Measurements from ENCODE around the gene INSR.

The INSR gene

DNA sequence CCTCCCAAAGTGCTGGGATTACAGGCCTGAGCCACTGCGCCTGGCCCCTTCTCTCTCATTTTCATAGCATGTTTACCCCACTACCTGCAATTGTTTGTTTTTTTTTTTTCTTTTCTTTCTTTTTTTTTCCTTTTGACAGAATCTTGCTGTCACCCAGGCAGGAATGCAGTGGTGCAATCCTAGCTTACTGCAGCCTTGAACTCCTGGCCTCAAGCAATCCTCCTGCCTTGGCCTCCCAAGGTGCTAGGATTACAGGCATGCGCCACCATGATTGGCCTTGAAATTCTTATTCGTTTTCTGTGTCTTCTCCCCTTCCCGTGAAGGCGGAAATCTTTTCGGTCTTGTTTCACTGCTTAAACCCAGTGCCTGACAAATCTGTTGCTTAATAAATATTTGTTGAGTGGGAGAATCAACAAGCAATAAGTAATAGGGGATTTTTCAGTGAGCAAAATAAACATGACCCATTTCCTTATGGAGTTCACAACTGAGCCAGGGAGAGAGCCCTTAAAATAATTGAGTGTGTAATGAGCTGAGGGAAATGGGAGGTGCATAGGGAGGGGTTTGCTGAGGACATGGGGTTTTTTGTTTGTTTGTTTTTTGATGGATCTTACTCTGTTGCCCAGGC lies 1.8 kb upstream of the INSR start:
- no peak for DNase-seq (ENCODE audit: low read depth in 2 of 2)

DNA sequence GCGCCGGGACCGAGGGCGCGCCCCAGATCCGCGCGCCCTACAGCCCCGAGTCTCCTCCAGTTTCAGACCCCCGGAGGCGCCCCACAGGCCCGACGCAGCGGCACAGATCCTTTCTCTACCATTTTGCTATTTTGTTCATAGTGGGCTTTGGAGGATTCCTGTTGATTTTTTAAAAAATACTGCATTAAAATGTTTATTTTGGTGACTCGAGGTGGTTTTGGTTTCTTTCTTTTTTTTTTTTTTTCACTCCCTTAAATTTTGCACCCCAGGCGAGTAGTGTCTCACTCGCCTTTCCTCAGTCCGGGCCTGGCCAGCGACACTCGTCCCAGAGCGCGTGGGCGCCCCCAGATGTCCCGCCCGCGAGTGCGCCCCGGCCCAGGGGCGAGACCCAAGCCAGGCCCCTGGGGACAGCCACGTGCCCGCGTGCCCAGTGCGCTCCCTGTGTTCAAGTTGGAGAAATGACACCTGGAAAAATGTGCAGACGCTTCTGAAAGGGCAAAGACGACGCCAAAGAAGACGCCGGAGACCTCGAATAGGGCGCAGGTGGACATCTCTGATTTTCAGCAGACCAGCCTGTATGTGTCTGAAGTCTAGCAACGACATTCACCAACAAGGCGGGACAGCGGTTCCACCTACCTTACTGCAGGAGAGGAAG lies 471 bp upstream of the INSR start:
- peak in 1 of 2 donors; percentile 7 for DNase-seq (ENCODE audit: low read depth in 2 of 2)

DNA sequence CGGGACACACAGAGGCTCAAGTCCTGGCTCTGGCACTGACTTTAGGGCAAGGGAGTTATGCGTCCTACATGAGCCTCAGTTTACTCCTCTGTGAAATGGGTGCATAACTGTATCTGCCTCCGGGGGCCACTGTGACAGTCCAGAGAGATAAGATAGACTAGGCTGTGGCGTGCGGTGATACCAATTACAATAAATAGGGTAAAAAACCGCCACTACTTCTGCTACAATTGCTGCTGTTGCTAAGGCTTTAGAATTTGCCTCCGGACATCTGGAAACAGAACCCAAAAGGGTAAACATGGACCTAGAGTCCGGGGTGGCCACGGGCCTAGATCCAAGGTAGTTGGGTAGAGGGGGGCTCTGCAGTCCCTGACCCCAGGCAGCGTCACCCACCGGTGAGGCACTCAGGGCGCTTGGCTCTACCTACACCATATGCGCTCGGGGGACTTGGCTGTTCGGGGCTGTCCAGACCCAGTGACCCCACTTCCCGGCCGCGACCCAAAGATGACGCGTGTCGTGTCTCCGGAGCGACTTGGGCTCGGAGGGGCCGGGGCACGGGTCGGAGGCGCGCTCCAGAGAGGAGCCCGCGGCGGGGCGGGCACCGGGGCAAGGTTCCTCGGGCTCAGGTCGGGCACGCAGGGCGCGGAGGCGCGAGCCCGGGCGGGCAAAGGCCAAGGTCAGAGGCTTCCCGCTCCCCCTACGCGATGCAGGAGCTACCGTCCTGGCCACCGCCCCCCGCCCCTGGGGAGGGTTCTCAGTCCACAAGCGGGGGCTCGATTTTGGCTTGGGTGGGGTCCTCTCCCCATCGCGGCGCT lies 1.1 kb downstream of the INSR start:
- DNase-seq (ENCODE audit: low read depth in 2 of 2) = no peak

DNA sequence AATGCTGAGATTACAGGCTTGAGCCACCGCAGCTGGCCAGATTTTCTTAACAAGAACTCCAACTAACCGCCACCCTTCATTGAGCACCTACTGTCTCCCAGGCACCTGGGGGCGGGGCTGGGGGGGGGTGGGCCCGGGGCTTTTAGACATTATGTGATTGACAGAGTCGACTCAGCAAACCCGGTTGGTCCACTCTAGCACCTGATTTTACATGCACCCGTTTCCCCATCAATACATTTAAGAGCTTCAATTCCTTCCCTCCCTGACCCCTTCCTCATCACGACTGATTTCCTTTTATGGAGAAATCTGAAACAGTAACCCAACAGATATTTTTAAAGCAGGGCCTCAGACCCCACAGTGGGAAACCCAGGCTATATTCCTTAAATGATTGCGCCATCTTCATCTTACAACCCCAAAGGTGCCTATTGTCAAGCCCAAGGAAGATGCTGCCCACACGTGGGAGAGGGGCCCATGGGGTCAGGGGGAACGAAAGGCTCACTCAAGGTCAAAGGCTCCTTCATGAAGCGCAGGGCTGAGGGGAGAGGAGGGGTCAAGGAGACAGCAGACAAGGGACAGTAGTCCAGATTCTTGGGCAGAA lies 1.8 kb downstream of the INSR start:
- DNase-seq (ENCODE audit: low read depth in 2 of 2) = no peak

DNA sequence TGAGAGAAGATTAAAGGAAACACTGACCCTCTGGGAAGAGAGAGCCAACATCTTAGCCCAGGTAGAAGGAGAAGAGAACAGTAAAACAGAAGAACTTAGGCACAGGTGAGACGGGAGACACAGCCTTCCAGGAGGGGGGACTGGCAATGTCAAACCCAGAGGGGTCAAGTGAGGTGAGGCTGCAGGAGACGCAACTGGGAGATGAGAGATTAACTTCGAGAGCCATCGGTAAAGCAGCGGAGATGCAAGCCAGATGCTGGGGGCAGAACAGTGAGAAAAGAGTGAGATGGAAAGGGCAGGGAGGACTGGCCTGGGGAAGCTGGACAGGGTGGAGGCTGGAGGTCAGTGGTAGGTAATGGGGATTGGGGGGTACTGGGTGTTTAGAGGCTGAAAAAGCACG lies 5.2 kb downstream of the INSR start:
- no peak for DNase-seq (ENCODE audit: low read depth in 2 of 2)

DNA sequence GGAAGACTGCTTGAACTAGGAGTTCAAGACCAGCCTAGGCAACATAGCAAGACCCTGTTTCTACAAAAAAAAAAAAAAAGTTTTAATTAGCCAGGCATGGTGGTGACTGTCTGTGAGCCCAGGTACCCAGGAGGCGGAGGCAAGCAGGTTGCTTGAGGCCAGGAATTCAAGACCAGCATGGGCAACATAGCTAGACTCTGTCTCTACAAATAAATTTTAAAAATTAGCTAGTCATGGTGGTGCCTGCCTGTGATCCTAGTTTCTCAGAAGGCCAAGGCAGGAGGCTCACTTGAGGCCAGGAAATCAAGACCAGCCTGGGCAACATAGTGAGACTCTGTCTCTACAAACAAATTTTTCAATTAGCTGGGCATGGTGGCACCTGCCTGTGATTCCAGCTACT lies 6.1 kb downstream of the INSR start:
- DNase-seq (ENCODE audit: low read depth in 2 of 2) = no peak

DNA sequence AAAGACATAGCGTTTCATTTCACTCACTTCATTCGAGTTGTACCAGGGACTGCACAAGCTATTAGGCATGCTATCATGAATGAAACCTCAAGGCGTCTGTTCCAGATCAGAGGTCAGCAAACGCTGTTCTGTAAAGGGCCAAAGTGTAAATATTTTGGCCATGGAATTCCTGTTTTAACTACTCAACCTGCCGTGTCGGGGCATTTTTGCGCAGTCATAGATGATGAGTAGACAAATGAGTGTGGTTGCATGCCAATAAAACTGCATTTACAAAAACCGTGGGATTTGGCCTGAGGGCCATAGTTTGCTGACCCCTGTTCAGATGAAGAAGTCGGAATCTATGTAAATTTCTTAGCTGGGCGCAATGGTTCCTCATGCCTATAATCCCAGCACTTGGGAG lies 6.5 kb downstream of the INSR start:
- no peak for DNase-seq (ENCODE audit: low read depth in 2 of 2)

DNA sequence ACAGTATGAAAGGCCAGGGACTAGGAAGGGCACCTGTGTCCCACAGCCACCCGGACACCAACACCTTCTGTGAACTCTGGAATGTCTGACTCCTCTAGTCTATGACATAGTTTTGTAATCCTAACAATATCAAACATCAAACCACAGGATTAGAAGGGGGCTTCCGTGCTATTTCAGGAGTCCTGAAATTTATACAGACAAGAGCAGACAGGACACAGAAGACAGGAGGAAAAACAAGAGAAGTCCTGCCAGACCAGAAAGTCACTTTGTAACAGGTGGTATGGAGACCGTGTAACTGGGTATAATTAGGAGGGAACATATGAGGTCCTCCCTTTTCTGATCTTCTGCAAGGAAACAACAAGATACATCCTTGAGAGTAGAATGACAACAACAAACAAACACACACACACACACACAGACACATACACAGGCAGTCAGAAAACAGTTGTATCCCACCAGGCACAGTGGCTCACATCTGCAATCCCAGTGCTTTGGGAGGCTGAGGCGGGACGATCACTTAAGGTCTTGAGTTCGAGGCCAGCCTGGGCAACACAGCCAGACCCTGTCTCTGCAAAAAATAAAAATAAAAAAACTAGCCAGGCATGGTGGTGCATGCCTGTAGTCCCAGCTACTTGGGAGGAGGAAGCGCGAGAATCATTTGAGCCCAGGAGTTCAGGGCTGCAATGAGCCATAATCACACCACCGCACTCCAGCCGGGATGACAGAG lies 13.1 kb downstream of the INSR start:
- no peak for DNase-seq (ENCODE audit: low read depth in 2 of 2)

DNA sequence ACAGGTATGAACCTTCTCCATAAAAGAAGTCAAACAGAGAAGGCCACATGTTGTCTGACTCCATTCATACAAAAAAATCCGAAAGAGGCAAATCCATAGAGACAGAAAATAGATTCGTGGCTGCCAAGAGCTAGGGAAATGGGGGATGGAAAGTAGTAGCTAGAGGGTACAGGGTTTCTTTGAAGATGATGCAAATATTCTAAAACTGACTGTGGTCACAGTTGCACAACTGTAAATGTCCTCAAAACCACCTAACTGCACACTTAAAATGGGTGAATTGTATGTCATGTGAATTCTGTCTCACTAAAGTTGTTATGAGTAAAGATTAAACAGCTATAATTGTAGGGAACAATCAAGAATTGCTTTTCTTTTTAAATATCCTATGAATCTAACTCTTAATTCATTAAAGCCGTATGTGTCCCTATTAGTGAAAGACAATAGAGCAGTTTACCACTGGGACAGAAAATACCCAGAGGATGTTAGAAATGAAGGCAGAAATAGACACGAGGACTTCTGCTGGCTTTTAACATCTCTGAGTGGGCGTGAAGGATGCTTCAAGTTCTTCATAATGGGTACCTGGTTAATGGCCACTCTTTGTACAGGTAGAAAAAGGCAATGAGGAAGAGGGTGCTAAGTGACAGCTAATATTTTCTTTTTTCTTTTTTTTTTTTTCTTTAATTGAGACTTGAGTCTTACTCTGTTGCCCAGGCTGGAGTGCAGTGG lies 21.2 kb downstream of the INSR start:
- no peak for DNase-seq (ENCODE audit: low read depth in 2 of 2)

DNA sequence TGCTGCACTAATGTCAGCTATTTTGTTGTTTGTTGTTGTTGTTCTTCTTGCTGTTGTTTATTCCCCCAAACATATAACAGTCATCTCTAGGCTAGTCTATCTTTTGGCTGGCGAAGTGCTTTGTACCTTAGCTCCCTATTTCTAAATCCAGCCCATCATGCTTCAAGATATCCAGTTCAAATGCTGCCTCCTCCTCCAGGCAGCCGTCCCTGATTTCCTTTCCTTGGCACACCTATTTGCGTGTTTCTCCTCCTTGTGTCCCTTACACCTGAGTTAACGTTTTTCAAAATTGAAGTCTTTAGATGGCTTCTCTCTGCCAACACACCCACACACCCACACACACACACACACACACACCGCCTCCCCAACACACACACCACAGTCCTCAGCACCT lies 25.5 kb downstream of the INSR start:
- no peak for DNase-seq (ENCODE audit: low read depth in 2 of 2)

DNA sequence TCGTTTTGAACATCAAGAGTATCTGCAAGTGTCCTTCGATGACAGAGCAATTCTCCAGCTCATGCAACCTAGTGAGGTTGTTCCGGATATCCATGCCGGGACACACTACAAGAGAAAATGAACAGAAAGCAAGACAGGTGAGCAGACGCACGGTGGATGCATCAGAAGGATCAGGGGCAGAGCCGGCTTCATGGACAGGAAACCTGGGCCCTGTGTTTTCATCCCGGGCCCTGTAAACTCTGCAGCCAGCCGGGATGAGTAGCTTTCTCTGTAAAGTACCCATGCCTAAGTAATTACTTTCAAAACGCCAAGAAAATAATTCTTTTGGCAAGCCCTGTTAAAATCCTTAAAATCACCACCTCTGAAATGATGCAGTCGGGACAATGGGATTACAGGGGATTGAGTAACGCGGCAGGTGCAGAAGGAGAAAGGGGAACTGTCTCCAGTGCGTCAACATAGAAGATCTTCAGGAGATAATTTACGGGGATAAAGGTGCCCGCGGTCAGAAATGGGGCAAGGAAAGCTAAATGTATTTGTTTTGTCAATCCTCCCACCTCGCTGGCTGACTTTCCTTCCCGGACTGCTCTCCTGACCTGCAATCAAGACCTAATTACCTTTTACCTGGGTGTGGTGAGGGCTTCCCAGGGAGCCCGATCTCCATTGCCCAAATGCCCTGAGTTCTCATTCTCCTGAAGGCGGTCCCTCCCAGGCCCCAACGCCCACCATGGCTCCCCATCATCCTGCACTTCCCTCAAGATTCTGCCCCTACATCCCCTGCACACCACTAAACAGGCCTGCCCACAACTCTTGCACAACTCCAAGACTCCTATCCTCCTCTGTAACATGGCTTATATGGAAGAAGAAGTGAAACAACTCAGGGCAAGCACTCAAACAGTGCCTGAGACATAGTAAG lies 26.2 kb downstream of the INSR start:
- no peak for DNase-seq (ENCODE audit: low read depth in 2 of 2)

DNA sequence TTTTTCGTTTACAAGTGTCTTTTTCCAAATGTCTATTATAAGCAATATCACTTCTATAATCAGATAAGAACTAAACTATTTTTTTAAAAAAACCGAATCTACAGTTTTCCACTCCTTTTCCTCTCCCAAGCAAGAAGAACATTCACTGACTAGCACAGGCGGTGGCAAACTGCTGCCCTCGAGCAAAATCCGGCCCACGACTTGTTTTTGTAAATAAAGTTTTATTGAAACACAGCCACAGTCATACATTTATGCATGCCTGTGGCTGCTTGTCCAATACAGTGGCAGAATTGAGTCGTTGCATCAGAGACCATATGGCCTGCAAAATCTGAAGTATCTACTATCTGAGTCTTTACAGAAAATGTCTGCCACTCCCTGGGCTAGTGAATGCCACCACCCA lies 27.4 kb downstream of the INSR start:
- no peak for DNase-seq (ENCODE audit: low read depth in 2 of 2)

DNA sequence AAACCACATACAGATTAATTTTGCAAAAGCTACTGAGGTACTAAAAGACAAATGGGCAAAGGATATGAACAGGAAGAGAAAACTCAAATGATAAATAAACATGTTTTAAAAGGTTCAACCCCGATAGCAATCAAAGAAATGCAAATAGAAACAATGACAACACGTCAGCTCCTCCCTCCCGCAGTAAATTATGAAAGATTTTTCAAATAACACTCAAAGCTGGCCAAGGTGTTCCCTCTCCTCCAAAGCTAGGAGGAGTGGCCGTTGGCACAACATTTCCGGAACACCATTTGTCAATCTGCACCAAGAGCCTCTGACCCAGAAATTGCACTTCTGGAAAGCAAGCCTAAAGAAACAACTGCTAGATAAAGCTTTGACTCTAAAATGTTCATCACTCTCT lies 28.3 kb downstream of the INSR start:
- no peak for DNase-seq (ENCODE audit: low read depth in 2 of 2)

DNA sequence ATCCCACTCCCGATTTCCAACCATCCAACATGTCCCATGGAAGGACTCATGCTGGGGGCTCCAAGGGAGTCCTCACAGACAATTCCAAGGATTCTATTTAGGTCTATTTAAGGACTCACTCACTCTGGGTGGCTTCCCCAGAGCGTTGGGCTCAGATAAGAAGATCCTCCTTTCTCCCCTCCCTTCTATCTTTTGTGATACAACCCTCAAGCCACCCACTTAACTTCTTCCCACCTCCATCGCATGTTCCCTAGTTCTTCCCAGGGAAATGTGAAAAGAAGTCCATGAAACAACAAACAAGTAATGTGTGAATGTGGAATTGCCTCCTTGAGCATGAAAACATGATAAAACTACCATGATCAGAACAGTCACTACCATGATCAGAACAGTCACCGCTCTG lies 29.4 kb downstream of the INSR start:
- no peak for DNase-seq (ENCODE audit: low read depth in 2 of 2)

DNA sequence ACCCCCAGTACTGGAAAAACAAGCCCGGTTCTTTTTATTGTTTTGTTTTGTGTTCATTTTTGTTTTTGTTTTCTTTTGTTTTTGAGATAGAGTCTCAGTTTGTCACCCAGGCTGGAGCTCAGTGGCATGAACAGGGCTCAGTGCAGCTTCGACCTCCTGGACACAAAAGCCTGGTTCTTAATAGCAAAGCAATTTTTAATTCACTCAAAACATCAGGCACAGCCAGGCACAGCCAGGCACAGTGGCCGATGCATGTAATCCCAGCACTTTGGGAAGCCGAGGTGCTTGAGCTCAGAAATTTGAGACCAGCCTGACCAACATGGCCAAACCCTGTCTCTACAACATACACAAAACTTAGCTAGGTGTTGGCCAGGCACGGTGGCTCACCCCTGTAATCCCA lies 30.7 kb downstream of the INSR start:
- no peak for DNase-seq (ENCODE audit: low read depth in 2 of 2)

DNA sequence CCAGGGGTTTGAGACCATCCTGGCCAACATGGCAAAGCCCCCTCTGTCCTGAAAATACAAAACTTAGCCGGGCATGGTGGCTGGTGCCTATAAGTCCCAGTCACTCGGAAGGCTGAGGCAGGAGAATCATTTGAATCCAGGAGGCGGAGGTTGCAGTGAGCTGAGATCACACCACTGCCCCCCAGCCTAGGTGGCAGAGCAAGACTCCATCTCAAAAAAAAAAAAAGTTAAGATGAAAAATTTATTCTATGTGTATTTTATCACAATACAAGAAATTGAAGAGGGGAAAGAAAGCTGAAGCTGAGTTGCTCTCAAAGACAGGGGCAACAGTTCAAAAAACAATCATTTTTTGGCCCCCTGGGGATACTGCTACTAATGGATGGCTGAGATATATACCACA lies 31.1 kb downstream of the INSR start:
- no peak for DNase-seq (ENCODE audit: low read depth in 2 of 2)

DNA sequence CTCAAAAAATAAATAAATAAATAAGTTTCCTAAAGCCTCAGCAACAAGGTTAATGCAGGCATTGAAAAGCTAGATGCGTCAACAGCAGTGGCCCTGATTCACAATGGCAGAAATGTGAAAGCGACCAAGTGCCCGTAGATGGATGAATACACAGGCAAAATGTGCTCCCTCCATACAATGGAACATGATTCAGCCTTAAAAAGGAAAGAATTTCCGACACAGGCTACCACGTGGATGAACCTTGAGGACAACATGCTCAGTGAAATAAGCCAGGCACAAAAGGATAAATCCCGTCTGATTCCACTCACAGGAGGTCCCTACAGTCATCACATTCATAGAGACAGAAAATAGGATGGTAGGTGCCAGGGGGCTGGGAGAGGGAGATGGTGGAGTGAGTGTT lies 31.7 kb downstream of the INSR start:
- no peak for DNase-seq (ENCODE audit: low read depth in 2 of 2)

DNA sequence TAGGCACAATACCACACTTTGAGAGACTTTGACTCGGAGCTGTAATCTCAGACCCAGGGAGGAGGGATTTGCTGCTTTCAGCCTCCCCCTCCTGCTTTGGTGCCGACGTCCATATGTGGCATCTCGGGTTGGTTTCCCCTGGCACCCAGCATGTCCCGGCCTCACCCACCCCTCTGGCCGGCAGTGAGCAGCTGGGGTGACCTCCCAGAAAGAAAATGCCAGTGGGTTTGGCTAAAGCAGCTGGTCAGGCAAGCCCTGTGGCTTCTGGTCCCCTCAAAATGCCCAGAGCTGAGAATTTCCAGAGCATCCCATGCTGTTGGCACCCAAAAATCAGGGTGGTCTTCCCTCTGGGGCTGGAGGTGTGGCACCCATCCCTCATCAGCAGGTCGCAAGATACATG lies 34.1 kb downstream of the INSR start:
- no peak for DNase-seq (ENCODE audit: low read depth in 2 of 2)

DNA sequence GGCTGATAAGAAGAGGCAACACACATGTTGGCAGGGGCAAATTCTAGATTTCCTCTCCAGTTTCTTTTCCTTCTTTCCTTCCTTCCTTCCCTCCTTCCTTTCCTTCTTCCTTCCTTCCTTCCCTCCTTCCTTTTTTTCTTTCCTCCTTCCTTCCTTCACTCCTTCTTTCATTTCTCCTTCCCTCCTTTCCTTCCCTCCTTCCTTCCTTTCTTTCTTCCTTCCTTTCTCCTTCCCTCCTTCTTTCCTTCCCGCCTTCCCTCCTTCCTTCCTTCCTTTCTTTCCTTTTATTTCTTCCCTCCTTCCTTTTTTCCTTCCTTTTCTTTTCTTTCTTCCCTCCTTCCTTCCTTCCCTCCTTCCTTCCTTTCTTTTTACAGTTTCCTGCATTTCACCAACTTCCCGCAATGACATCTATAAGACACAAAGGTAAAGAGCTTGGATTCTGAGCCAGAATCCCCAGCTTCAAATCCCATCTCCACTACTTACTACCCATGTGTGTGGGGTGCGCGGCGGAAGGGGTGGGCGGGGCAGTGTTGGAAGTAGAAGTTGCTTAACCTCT lies 35.3 kb downstream of the INSR start:
- no peak for DNase-seq (ENCODE audit: low read depth in 2 of 2)
